NCI-H2107 treated with DMSO at 0.1 percent for 48 hours (cell line): ENCODE data around the gene DLG1.

ENCODE experiments used
- DNase-seq: peaks from one replicate; lab custom pipeline; 2025; ENCODE audit not compliant: unreplicated experiment; lab: John Stamatoyannopoulos, UW

DLG1 gene

DNA sequence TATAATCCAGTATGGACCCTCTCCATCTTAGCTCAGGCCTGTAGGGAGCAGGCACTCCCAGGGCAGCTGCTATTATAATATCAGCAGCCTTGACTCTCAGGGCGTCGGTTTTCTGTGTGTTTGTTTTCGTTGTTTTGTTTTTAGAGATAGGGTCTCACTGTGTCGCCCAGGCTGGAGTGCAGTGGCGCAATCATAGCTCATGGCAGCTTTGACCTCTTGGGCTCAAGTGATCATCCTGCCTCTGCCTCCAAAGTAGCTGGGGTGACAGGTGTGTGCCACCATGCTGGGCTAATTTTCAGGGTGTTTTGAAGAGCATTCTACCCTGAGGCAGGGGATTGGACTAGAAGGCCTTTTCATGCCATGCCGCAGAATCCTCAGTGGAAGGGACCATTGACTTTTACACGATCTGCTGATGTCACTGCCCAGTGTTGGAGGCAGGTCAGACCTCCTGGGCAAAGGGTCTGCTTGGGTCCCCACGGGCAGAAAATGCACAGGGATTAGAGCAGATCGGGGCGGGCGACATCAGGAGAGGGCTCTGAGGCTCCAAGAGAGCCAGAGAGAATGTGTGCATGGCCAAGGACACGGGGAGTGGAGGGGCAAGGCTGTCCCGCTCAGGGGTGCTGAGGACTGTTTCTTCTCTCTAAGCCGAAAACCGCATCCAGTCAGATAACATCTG lies 276.5 kb downstream of the DLG1 start:
- no peak for DNase-seq

DNA sequence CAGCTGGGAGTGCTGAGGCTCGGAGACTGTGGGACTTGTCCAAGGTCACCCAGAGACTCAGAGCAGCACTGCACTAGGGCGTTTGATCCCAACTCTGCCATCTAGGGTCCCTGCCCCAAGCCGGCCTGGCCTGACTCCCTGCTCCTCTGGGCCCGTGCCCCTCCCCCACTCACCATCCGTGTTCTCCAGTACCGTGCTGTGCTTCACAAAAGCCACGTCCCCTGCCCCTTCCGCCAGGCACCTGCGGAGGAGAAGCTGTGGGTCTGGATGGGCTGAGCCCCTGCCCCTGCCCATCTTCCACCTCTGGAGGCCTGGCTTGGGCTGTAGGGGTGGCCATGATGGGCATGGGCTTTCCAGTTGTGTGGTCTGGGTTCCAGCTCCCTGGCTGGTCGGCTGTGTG lies 277.2 kb downstream of the DLG1 start:
- DNase-seq: no peak

DNA sequence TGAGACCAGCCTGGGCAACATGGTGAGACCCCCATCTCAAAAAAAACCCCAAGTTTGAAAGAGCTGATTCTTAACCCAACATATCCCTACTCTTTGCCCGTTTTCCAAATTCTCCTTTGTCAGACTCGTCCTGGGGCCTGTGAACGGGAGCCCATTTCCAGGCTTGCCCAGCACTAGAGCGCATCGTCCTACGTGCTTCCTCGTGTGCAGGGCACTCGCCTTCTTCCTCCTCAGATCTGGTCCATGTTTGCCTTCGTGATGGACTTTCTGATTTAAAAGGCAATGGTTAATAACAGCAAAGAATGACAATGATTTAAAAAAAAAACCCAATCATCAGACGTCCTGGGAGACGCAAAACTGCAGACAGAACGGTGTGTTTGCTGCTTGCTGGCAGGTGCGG lies 278.9 kb downstream of the DLG1 start:
- DNase-seq: no peak

DNA sequence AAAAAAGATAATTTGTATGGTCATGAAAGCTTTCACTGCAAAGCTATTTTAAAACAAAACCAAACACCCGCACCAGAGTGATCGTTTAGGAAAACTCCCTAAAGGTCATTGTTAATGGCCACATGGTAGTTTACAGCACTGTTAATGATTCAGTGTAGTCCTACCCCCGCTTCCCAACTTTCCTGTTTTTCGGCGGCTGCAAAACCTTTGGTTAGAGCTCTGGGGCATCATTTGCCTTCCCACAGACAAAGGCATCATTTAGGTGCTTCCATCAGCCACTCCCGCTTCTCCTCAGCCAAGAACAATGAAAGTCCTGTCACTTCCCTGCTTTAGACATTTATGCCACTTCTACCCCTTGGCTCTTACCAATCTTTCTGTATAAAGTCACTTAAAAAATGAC lies 279.4 kb downstream of the DLG1 start:
- no peak for DNase-seq

DNA sequence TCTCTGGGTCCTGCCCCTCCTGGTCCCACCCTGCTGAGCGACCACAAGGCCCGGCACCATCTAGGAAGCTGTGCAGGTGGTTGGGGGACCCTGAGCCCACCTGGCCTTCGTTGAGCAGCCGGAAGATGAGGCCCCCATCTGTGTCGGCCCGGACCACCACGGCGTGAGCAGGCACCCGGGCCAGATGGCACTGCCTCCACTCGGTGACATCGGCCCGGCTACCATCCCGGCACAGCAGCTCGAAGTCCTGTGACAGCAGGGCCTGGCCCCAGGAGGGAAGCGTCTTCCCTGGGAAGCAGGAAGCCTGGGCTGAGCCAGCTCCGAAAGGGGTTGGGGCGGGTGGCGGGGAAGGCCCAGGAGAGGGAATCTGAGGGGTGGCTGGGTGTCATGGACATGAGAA lies 281.4 kb downstream of the DLG1 start:
- no peak for DNase-seq

DNA sequence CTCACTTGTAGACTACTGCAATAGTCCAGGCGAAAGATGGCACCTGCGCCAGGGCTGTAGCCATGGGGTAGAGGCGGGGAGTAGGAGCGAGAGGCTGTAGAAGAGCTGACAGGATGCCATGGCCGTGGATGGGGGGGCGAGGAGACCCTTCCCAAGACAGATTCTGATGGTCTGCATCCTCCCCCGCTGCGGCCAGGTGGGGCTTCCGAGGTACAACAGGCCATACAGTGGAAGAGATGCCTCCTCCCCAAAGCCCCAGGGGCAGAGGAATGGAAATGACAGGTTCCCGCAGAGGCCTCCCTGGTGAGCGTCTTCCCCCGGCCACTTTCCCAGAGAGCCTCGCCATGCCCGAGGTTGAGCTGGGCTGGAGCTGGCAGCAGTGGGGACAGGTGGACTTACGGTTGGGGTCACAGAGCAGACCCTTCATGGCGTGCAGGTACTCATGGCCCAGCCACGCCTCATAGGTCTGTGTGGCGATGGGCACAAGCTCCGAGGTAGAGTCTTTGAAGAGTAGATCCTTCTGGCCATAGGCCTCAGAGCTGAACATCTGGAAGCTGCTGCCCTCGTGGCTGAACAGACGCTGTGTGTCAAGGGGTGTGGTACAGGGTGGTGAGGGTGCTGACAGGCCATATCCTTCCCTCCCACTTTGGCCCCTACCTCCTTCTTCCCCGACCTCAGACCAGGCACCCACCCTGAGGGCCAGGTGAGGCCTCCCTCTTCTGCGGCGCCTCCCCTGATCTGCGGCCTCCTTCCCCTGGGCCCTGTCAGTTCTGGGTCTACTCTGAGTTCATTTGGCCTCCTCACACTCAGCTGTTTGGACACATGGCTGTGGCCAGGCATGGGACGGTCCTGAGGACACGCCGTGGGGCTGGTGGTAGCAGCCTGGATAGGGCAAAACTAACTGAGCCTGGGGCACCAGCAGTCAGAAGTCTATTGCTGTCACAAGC lies 282.3 kb downstream of the DLG1 start:
- no peak for DNase-seq

DNA sequence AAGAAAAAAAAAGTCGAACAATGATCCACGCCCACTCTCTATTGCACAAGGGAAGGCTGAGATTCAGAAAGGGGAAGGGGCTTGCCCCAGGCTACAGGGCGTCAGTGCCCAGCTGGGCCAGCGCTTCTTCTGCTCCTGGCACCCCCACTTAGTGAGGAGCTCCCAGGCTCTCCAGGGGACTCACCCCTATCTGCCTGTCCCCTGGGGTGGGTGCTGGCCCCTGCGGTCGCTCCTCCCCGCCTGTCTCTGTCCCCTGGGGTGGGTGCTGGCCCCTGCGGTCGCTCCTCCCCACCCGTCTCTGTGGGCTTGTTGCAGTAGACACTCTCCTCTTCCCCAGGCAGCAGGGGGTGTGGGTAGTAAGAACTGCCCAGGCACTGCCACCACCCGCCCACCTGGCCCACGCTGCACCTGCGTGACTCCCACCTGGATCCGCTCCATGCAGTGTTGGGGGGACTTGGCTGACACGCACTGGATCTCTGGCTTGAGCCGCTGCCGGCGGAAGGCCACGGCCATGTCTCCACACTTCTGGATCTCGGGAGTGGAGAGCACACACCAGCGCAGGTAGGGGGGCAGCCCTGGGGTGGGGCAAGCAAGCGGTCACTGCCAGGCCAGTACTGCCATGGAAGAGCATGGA lies 283.4 kb downstream of the DLG1 start:
- no peak for DNase-seq

DNA sequence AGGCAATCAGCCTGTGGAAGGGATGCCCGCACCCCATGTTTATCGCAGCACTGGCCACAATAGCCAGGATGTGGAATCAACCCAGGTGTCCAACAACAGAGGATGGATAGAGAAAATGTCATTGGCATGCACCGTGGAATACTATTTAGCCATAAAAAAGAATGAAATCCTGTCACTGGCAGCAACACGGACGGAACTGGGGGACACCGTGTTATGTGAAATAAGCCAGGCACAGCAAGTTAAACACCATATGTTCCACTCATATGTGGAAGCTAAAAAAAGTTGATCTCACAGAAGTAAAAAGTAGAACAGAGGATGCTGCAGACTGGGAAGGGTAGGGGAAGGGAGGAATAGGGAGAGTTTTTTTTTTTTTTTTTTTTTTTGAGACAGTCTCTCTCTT lies 284.4 kb downstream of the DLG1 start:
- DNase-seq: no peak

DNA sequence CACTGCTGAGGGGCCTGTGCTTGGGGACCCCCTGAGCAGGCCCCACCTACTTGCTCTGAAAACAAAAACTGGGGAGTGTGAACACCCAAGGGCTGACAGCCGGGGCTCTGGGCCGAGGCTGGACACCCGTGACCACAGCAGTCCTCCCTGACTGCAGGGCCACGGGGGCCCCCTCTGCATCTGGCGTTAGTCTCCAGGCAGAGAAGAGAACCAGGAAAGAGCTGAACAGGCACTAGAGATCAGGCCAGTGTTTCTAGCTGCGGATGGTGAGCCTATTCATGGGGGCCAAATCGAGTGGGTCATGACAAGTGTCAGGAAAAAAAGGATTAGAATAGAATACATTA lies 285.9 kb downstream of the DLG1 start:
- DNase-seq: no peak

DNA sequence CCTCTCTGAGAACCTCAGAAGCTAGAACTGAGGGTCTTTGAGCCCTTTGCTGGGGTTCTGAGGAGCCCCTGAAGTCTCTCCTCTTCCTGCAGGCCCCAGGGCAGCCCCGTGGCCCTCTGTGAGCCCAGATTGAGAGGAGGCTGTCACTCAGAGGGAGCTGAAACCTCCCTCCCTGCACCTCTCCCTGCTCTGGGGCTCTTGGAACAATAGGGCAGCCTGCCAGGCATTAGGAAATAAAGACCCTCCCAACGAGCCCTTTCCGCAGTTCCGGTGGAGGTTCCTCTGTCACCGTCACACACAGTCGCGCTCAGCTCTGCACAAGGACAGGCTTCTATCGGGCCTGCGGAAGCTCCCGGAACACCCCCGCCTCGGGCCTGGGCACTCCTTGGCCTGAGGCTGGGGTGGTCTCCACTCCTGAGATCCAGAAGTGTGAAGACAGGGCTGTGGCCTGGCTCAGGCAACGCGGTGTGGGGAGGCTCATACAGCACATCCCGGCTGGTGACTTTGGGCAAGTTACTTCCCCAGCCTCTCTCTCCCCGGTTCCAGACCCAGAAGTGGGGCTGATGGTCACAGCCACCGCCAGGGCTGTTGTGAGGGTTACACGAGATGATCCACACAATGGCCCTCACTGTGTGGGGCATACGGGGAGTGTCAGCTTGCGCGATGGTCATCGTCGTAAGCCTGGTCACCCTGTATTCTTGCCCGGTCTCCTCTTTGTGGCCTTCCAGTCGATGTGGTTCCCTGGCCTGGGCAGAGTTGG lies 286.5 kb downstream of the DLG1 start:
- DNase-seq: no peak

DNA sequence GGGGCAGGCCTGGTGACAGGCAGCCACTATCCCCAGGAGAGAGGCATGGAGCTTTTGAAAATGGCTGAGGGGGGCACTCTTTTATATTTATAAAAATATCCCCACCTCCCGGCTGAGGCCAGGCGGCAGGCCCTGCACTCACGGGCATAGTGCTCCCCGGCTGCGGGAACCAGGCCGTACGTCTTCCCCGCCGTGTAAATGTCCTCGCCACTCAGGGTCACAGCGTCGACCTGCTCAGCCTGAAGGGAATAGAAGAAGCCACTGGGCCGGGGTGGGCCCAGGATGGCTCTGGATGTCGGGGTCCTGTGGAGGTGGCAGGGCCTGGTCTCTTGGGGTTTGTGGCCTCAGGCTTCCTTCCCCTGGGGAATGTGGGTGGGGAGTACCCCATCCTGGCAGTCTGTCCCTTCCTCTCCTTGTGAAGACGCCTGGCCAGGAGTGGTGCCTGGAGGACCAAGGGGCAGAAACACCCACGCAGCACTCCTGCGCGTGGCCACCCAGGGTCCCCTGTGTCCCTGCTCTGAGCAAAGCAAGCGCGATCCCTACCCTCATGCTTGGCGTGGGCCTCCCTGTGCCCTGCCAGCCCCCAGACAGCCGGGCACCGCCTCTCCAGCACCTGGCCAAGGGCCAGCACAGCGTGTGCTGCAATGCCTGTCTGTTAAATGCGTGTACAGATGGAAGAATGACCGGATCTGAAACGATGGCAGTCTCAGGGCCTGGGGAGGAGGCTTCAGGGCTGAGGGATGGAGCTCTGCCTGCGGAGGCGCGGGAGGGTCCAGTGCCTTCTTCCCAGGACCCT lies 287.7 kb downstream of the DLG1 start:
- no peak for DNase-seq

DNA sequence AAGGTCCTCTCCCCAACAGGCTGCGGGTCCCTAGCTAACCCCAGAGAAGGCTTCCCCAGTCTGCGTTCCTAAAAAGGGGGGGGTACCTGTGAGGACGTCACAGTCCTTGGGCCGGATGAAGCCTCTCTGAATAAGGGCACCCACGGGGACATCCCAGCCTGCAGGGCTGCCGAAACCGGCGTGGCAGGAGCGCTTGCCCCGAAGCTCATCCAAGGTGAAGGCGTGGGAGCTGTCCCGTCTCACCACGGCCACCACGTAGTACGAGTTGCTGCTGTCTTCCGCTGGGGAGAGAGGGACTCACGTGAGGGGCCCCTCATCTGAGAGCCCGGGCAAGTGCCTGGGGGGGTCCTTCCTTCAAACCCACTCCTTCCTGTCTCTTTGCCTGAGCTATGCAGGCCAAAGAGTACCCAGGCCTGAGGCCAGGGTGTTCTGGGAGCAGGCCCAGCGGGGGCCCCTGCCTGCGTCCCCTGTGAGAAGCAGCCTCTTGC lies 288.8 kb downstream of the DLG1 start:
- DNase-seq: no peak

DNA sequence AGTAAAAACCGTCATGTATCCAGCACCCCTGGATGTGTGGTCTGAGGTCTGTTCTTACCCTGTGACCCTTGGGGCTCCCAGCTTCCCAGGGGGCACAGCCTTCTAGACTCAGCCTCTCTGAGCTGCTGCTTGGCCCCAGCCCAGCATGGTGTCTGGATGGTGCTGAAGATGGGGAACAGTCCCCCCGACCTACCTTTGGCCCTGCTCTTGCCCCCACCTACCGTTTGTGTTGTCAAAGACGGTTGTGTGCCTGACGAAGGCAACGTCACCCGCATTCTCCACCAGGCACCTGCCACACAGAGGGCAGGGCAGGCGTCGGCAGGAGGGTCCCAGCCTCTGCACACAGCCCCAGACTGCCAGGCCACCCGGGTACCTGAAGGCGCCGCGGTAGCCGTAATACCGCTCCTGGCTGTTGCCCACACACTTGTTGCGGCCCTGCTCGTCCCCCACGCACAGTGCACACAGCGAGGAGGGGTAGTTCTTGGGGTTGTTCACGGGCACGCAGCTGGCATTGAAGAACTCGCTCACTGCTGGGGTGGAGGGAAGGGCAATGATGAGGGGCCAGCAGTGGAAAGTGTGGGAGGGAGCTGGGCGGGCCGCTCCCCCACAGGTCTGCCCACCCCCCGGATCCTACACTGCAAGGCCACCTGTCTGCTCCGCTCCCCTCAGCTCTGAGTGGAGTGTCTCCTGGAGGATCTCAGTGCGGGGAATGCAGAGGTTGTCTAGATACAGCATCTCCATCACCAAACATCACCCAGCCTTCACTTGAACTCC lies 289.8 kb downstream of the DLG1 start:
- no peak for DNase-seq

DNA sequence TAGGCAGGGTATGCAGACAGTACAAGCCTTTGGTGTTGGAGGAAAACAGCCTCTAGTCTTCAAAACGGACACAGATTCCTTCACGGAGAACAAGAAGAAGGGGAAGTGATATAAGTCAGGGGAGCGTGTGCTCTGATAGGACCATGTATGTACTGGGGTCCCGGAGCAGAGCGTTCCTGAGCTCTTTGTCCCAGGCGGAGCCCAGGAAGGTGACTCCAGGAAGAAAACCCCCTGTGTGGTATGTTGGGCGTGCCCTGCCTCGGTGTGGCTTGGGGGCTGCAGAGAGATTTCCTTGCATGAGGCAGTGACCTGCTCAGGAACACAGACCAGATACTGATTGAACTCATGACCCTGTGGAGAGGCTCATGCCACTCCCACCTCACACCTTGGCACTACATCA lies 290.5 kb downstream of the DLG1 start:
- no peak for DNase-seq

DNA sequence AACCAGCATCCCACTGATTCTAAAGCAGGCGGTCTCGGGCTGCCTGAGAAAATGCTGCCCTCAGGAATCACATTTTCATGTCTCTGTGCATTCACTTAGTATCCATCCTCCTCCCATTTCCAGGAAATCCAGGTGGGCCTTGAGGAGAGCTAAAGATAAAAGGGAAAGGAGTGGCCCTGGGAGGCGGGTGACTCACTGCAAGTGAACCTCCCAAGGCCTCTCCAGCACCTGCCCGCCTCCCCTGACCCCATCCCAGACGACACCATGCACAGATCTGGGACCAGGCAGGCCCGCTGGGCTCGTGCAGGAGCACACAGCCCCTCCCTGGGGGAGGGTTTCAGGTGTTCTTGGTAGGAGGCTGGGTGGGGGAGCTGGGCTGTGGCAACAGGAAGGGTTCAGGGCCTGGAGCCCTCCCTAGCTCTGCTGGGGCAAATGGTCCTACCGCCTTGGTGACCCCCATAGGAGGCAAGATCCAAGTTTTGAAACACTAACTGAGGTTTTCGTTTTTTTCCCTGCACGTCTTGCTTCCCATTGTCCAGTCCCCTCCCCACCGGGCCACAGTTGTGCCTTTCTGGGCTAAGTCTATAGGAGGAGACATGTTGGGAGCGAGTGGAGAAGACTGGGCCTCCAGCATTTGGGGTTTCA lies 291.0 kb downstream of the DLG1 start:
- DNase-seq: no peak

DNA sequence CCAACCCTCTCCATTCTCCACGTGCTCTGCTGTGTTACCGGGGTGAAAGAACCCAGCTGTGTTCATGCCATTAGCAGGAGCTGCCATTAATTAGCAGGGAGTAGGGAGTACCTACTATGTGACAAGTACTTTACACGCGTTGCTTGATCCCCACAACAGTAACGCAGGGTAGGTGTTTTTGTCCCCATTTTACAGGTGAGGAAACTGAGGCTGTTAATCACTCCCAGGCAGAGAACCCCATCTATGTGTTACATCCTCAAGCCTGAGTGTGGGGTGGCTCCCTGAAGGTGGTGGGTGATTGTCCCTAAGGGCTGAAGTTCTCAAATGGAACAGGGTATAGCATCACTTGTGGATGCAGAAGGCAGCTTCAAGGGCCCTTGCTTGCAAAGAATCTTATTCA lies 291.6 kb downstream of the DLG1 start:
- no peak for DNase-seq

DNA sequence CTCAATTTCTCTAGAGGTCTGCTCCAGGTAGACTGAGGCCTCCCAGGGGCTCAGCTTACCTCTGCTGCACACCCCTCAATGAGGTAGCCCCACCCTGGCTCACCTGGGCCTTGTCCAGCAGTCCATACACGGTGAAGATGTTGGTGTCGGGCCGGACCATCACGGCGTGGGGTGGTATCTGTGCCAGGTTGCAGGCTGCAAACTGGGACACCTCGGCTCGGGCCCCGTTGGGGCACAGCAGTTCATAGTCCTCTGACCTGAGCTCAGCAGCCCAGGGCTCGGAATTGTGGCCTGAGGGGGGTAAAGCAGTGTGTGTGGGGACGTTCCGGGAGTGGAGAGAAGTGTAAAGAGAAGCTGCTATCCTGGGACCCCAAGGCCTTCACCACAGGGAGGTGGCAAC lies 292.0 kb downstream of the DLG1 start:
- no peak for DNase-seq

DNA sequence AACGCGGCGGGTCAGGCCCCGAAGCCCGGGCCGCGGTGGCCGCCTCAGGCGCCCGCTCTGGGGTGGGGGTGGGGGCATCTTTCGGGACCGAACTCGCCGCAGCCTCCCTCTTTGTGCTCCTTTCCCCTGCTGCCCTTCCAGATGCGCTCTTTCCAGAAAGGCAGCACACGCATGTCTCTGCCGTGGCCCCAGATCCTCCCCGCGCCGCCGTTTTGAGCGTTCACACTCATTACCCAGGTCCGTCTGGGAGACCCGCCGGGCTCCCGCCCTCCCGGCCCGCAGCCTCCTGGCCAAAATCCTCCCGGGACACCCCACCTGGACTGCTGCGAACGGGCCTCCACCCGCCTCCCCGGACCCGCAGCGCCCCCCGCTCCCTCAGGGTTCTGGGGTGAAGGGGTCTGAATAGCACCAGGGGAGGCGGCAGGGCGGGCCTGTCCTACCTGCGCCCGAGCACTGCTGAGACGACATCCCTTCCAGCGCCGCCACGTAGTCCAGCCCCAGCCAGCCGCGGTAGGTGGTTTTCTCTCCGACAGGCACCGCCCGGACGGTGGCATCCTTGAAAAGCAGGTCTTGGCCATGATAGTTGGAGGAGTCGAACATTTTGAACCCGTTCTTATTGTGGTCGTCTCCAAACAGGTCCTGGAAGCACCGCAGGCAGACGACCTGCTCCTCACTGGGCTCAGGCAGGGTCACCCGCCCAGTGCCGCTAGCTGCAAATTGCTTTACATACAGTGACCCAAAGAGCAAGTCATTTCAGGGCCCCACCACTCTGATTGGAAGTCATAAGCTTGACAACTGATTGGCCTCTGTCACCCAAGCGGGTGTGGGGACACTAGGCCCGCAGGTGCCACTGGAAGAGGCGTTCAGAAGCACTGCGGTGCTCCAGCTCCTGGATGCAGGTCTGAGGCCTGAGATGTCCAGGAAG lies 294.7 kb downstream of the DLG1 start:
- peak; percentile 47 for DNase-seq
